ENCODE measurements around the gene MYZAP.
"Not testable (repeated sequence)": the region's sequence is repeated elsewhere in the genome, so short reads cannot be mapped to it uniquely, and the experiment has no call there.

MYZAP gene

DNA sequence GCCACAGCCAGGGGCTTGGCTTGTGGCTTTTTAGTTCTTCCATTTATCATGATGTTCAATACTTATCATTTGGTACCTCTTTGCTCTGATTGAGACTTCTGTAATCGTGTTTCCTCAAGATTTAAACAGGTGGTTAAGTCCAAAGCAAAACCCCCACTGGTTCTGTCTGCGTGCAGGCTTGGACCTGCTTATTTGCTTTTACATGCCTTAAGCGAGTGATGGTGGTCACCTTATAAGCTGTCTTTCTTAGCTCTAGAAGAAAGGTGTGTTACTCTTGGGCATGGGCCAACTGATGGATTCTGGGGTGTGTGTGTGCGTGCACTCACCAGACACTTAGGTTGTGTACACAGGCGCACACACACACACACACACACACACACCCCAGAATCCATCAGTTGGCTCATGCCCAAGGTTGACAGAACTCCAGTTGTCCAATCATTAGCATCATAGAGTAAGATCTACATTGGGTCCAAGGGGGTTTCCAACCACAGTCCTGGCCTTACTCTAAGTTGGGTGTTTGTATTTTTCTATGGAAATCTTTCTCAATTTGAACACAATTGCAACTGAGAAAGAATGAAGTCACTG lies 1.2 kb downstream of the MYZAP start:
- DNase-seq (ENCODE audit: low spot score) (no peak), FAIRE-seq (no peak)

DNA sequence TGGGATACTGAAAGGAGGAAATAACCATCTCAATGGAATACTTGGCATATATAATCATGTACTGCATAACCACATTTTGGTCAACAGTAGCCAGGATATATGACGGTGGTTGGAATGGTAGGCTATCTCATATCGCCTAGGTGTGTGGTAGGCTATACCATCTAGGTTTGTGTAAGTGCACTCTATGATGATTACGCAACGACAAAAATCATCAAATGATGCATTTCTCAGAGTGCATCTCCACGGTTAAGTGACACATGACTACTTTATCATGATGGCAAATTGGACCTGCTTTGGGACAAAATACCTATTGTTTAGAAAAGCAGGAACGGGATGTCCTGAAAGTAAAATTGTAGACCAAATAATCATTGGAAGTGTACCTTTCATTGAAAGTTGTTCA lies 2.8 kb downstream of the MYZAP start:
- FAIRE-seq (no peak), DNase-seq (ENCODE audit: low spot score) (no peak)

DNA sequence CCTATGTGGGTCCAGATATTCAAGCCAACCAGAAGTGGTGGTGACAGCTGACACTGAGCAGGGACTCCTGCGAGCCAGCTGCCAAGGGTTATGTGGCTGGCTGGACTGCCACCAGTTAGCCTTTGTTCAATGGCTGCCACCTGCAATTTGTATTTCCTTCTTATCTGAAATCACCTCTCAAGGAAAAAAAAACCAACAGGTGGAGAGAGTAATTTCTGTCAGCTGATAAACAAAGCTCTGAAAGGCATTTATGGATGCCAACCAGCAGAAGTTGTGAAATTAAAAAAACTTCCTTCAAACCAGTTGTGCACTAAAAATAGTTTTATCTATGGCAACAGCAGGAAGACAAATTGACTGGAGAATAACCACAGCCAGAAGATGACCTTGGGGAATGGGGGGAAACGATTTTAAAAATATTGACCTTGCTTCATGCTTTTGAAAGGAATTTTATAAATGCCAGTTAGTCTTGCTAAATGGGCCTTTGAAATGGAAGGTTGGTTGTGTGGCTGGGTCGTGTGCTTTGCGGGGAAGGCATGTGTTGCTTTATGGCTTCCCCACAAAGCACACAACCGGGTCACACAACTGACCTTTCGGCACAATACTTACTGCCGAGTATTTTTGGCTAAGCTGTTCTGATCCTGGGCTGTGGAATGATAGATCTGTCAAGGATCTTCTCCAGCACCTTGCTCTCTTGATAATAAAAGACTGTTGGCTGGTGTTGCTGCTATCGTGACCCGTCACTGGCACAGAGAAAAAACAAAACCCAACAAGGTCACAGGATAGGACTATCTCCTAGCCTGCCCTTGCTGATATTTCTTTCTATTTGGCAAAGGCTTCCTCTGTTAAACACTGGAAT lies 3.5 kb downstream of the MYZAP start:
- no peak for FAIRE-seq

DNA sequence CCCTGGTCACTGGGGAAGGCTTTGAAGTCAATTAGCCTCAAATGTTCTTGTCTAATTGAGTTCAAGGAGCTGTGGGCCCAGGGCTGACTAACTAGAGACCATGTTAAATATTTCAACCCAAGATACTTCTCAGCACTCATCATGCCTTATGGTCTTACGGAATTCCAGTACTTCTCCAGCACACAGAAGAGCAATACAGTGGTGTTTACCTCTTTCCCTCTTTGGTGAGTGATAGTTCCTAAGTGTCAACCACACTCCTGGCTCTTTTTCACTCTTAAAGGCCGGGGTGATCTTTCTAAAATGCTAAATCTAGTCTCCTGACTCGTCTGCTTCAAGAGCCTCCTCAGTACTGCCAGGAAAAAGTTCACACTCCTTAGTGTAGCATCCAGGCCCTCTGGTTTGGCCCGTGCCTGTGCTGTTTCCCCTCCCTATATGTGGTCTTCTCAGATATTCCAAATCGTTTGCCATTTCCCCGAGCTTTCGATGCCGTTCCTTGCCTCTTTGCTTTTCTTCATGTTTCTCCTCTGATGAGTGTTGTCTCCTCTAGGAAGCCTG lies 4.7 kb downstream of the MYZAP start:
- DNase-seq (ENCODE audit: low spot score) (no peak), FAIRE-seq (no peak)

More for the DNA sequence above, 3.5 kb downstream of the MYZAP start:
- no peak for DNase-seq (ENCODE audit: low spot score)

DNA sequence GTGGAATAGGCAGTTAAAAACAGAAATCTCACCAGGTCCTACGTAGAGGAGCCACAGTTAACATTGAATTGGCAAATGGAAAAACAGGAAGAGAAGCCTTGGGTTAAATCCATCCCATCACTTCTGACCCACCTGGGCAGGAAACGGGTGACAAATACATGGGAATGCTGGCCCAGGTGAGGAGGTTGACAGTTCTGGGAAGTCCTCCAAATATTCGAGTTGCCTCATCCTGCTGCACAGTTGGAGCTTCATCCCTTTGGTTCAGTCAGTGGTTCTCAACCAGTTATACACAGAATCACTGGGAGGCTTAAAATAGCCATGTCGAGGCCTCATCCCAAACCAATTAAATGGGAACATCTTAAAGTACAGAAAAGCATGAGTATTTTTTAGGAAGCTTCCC lies 5.3 kb downstream of the MYZAP start:
- FAIRE-seq: no peak
- no peak for DNase-seq (ENCODE audit: low spot score)

DNA sequence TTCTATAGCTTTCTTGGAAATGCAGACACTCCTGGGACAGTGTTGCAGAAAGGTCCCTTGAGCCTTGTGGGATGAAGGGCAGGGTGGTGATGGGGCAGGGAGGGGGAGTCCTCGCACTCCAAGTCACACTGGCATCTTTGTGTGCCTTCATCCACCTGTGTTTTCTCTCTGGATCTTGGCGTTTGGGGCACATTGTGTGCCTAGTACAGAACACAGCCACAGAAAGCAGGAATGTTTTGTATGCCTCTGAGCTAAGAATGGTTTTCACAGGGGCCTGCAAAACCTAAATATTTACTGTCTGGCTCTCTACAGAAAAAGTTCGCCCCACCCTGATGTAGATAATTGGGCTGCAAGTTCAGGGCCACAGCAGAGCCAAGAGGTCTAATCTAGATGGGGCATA lies 5.7 kb downstream of the MYZAP start:
- DNase-seq (ENCODE audit: low spot score): no peak
- FAIRE-seq: no peak

DNA sequence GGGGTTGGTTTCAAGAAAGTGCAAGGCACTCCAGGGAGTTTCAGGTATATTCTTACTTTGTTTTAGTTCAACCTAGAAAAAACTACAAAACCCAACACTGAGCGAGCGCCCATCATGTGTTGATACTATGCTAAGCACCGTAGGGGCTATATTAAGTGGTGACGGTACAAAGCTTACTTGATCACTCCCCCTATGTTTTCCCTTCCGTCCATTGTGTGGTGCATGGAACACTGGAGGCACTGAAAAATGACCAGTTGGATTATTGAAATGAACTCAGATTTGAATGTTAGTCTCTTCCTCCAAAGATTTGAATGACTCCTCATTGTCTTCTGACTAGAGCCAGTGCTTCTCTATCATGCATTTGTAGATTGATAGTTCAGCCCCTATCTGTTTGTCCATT lies 6.6 kb downstream of the MYZAP start:
- FAIRE-seq (no peak), DNase-seq (ENCODE audit: low spot score) (no peak)

DNA sequence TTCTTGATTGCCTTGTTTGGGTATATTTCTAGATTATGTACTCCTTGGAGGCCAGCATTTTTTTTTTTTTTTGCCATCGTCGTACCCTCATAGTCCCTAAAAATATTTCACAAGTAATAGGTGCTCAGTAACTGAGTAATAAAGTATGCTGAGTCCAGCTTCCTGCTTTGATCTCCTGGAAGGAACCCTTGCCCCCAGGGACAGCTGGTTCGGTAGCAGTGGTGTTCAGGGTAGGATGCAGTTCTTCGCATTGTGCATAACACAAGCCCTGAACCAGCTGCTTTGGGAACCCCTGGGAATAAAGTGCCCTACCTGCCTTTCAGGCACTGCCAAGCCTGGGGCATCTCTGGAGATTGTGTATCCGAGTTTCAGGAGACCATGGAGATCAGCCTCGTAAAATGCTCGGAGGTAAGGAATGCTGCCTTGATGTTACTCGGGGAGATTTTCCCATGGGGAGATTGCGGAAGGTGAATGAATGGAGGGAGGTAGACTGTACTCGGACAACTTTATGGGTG lies 7.6 kb downstream of the MYZAP start:
- DNase-seq (ENCODE audit: low spot score): no peak
- FAIRE-seq: no peak

DNA sequence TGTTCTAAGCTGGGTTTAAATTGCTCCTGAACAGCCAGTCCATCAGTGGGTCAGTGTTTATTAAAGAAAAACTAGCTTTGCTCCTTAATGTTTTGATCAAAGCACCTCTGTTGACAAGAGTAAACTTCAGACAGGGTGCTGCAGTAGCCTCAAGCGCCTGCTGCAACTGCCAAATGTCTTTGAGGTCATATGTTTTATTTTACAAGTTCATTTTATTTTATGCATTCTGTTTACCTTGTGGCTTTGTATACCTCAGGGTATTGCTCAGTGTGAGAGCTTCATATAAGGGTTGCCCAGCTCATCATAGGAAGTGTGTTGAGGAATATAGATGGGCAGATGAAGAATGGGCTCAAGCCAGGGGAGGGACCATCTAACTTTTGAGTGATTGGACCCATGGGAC lies 8.5 kb downstream of the MYZAP start:
- no peak for DNase-seq (ENCODE audit: low spot score)
- no peak for FAIRE-seq

DNA sequence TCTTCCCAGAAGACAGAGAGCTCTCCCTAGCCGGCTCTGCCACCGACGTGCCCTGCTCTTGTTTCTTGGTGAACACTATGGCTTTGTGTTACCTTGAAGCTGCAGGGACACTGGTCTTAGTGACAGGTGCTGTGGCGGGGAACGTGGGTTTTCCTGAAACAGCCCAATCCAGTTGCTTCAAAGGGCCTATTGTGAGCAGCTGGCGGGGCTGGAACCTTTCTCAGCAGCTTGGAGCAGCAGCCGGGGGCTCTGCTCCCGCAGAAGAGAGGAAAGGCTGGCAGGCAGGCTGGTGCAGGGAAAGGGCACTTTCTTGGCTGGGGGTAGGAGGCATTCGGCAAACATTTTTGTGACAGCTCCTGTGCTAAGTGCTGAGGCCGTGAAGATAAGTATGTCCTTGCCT lies 12.8 kb downstream of the MYZAP start:
- no peak for DNase-seq (ENCODE audit: low spot score)
- FAIRE-seq: no peak

DNA sequence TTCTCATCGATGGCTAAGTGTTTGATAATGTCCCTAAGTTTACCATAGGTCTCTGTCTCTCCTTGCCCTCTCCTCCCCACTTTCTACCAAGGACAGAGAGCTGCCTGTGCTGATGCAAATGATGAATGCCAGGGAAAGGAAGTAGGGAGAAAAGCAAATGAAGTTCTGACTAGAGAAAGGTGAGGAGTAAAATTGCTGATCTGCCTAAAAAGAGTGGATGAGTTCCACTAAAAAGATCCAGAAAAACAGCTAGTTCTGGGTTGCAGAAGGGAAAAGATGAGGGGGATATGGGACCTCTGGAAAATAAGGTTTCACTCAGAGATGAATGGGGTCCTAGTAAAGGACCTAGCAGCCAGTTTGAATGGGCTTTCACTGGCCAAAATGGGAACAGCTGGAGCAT lies 13.8 kb downstream of the MYZAP start:
- FAIRE-seq (no peak), DNase-seq (ENCODE audit: low spot score) (no peak)

DNA sequence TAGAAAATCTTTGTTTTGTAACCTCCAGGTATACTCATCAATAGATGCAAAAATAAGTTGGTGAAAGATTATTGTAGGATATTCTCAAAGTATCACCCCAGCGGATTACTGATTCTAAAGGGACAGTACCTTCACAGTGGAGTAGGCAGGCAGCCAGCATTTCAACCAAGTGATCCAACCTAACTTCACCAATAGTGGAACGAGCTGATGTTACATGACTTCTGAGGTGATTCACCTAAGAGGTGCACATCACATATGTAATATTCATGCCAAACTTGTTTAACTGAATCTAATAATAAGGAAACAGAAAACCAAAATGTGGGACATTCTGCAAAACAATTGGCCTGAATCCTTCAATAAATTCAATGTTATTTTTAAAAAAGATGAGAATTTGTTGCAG lies 14.3 kb downstream of the MYZAP start:
- FAIRE-seq (no peak), DNase-seq (ENCODE audit: low spot score) (no peak)

DNA sequence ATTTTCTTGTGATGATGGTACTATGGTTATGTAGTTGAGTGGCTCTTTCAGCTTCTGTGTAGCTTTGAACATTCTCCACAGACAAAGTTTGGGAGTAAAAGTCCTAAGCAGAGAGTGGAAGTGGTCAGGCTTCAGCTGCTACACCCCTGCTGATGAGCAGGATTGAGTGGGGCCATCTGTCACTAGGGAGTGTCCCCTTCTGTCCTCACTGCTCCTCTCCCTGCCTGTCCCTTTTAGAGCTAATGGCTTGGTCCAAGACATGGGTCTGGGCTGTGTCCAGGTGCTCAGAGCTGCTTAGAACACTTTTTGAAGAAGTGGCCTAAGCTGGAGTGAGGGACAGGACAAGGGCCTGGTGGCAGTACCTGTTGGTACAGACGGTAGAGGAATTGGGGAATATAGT lies 15.1 kb downstream of the MYZAP start:
- DNase-seq (ENCODE audit: low spot score): no peak
- no peak for FAIRE-seq

DNA sequence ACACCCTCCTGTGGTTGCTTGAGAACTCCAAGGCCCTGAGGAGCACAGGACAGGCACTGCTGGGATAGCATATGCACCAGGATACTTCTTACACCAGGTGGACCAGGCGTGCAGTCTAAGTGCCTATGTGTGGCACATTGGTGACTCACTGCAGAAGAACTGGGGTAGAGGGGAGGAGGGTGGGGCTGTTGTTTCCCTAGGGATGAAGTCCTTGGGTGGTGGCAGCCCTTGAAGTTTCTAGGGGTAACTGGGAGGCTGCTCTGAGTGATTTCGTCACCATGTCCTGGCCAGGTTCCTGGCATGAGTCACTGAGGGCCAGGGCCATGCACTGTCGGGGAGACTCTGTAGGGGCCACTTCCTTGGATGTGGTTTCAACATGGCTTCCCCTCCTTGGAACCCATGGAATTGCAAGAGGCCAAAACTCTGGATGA lies 15.9 kb downstream of the MYZAP start:
- DNase-seq (ENCODE audit: low spot score): peak; percentile 59
- no peak for FAIRE-seq

DNA sequence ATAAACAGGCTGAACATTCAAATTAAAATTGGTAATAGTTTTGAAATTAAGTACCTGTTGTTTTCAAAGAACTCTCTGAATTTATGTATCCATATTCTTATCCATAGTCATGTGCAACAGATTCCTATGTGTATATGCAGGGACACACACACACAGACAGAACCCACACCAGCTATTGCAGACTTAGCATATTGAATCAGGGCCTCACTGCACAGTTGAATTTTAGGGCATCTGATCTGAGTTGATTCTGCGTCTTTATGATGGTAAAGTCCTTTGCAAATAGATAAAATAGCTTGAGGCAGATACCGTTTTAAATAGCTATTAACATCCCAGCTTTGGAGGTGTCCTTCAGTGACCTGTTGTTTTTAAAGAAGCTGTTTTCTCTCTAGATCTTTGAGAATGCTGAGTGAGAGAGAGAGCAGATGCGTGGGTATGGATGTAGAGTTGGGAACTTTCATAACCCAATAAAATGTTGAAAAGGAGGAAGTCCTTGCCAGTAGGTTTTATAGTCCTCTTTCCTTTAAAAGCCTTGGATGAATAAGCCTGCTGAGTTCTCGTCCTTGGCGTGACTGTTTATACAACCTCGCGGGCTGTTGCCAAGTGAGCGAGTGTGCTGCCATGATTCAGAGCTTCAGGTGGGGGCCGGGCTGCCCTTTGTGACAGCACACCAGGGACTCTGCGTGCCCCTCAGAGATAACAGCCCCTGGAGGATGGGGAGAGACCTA lies 18.3 kb downstream of the MYZAP start:
- DNase-seq (ENCODE audit: low spot score) (peak; percentile 50), FAIRE-seq (no peak)

DNA sequence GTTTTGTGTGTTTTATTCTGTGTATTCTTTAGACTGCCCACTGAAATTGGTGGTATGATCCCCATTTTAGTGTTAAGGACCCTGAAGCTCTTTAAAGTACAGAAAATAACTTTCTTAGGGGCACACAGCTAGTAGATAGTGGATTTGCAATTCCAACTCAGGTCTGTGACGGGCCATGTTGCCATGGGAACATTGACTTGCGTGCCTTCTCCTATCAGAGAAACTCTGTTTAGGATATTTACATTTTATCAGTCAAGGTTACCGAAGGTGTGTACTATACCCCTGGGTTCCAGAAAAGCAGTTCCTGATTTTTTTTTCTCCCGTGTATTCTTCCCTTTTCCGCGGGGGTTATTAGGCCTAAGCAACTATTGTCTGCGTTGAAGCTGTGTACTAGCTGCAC lies 19.4 kb downstream of the MYZAP start:
- FAIRE-seq (no peak), DNase-seq (ENCODE audit: low spot score) (no peak)

DNA sequence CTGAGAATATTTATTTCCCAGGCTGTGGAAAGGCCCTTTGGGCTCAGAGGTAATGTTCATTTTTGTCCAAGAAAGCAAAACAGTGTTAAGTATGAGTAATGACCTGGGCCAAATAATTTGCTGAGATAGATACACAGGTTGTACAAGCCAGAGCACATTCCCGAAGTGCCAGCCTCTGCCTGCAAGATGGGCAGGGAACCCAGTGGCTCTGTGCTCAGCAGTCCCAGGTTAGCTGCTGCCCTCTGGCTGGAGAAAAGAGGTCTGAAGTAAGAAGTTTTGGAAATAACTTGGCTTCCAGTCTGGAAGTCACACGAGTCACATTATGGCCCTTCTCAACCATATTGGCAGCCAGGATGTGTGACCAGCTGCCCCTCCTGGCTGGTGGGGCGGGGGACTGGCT lies 20.2 kb downstream of the MYZAP start:
- FAIRE-seq (no peak), DNase-seq (ENCODE audit: low spot score) (no peak)

DNA sequence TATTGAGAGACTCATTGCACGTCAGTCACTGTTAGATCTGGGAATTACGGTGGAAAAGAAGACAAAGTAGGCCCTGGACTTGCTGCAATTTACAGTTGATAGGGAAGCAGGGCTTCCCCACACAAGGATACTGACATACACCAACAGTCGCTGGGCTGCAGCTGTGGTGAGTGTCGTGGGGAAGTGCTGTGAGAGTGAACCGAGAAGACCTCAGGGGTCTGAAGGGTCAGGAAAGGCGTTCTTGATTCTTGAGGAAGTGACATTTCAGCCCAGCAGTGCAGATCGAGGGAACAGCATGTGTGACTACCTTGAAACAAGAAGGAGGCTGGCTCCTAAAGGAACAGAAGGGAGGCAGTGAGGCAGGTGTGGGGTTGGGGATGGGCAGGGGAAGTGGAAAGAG lies 22.5 kb downstream of the MYZAP start:
- no peak for DNase-seq (ENCODE audit: low spot score)
- FAIRE-seq: no peak

DNA sequence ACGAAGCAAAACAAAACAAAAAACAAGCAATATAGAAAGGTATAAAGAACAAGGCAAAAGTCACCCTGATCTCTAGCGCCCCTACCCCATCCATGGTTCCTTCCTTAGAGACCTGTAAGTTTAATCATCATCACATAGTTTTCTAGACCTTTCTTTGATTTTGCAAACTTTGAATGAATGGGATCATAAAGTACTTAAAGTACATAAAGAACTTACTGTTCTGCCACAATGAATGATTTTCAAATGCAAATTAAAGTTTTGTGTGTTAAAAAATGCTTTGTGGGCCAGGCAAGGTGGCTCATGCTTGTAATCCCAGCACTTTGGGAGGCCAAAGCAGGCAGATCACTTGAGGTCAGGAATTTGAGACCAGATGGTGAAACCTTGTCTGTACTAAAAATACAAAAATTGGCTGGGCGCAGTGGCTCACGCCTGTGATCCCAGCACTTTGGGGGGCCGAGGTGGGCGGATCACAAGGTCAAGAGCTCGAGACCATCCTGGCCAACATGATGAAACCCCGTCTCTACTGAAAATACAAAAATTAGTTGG lies 24.3 kb downstream of the MYZAP start:
- DNase-seq (ENCODE audit: low spot score); FAIRE-seq: not testable (repeated sequence)

DNA sequence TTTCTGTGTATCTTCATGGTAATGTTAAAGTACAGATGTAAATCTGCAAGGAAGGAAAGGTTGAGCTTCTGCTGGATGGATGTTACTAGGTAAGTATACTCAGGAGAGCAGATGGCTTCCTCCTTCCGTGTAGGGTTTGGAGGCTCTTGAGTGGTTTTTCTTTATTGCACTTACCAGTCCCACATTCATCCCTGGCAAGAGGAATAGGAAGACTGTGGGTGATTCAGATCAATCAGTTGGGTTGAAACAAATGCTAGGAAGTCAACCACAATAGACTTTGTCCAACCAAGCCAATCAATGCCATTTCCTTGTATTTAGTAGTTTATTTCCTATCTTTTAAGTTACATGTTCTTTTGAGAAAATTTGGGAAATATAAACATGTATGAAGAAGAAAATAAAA lies 26.6 kb downstream of the MYZAP start:
- FAIRE-seq (no peak), DNase-seq (ENCODE audit: low spot score) (no peak)

DNA sequence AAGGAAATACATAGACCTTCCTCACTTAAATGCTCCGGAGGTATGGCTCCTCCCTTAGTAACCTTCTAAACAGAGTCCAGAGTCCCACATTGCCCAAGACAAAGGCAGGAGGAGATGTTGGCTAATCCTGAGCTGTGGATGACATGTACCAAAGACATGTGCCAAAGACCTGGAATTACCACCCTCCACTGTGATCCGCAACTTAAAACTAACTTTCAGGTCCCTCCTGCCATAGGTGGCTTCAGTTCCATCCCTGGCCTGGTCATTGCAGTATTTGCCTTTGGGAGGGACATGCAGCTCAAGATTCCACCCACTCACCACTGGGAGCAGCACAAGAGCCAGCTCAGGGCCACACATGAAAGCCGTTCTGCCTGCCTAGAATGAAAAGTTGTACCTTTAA lies 28.0 kb downstream of the MYZAP start:
- FAIRE-seq: no peak
- DNase-seq (ENCODE audit: low spot score): no peak

DNA sequence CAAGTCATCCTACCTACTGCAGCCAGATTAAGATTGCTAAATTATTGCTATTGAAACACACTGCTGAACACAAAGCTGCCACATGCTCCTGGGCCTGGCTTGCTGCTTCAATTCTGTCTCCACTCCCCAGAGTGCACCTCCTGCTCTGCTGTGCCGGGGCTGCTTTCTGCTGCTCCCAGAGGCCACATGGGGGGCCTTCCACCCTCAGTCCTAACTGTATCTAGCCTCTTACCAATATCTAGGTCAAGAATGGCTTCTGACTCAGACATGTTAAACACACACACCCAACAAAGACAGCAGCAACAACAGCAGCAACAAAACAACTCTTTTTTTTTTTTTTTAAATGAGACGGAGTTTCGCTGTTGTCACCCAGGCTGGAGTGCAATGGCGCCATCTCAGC lies 33.0 kb downstream of the MYZAP start:
- FAIRE-seq (no peak), DNase-seq (ENCODE audit: low spot score) (no peak)
